ENCODE data around the gene CREB3L1.
A peak's percentile ranks its signal among the peaks of the same experiment; 100 is the strongest.

CREB3L1 gene

GRCh38 chr11:46337626-46338345 lies 60.3 kb downstream of the CREB3L1 start:
- DNase-seq, result no peak
- TF ChIP-seq POLR2A (IDR thresholded peaks at IDR 0.05; ENCODE audit: low read length) (no peak), GATA1 (IDR thresholded peaks at IDR 0.05; ENCODE audit: low read depth, low read length) (no peak)

- TF ChIP-seq GATA1 (IDR thresholded peaks at IDR 0.05; ENCODE audit: low read depth, low read length) (no peak), POLR2A (IDR thresholded peaks at IDR 0.05; ENCODE audit: low read length) (no peak)
- no peak for DNase-seq
These were observed 61.1 kb downstream of the CREB3L1 start for GRCh38 chr11:46338636-46338987.

GRCh38 chr11:46338988-46339666 lies 61.7 kb downstream of the CREB3L1 start:
- no peak for TF ChIP-seq POLR2A (IDR thresholded peaks at IDR 0.05; ENCODE audit: low read length)
- TF ChIP-seq GATA1 (IDR thresholded peaks at IDR 0.05; ENCODE audit: low read depth, low read length), result no peak

GRCh38 chr11:46339816-46340215 lies 62.4 kb downstream of the CREB3L1 start:
- no peak for TF ChIP-seq POLR2A (IDR thresholded peaks at IDR 0.05; ENCODE audit: low read length)
- TF ChIP-seq GATA1 (IDR thresholded peaks at IDR 0.05; ENCODE audit: low read depth, low read length), result no peak
- DNase-seq, result no peak

More at GRCh38 chr11:46338988-46339666, 61.7 kb downstream of the CREB3L1 start:
- DNase-seq, result no peak

GRCh38 chr11:46341454-46341853 lies 64.0 kb downstream of the CREB3L1 start:
- TF ChIP-seq POLR2A (IDR thresholded peaks at IDR 0.05; ENCODE audit: low read length) (no peak), GATA1 (IDR thresholded peaks at IDR 0.05; ENCODE audit: low read depth, low read length) (no peak)

GRCh38 chr11:46342239-46342638 lies 64.8 kb downstream of the CREB3L1 start:
- TF ChIP-seq POLR2A (IDR thresholded peaks at IDR 0.05; ENCODE audit: low read length), result no peak
- TF ChIP-seq GATA1 (IDR thresholded peaks at IDR 0.05; ENCODE audit: low read depth, low read length), result no peak
- no peak for DNase-seq

More at GRCh38 chr11:46341454-46341853, 64.0 kb downstream of the CREB3L1 start:
- DNase-seq, result no peak

- no peak for DNase-seq
- no peak for TF ChIP-seq GATA1 (IDR thresholded peaks at IDR 0.05; ENCODE audit: low read depth, low read length)
- TF ChIP-seq POLR2A (IDR thresholded peaks at IDR 0.05; ENCODE audit: low read length), result no peak
These were observed 66.1 kb downstream of the CREB3L1 start for GRCh38 chr11:46343520-46343919.

GRCh38 chr11:46345131-46345597 lies 67.7 kb downstream of the CREB3L1 start:
- TF ChIP-seq GATA1 (IDR thresholded peaks at IDR 0.05; ENCODE audit: low read depth, low read length), result no peak
- no peak for TF ChIP-seq POLR2A (IDR thresholded peaks at IDR 0.05; ENCODE audit: low read length)
- DNase-seq, result no peak

GRCh38 chr11:46345881-46346484 lies 68.5 kb downstream of the CREB3L1 start:
- DNase-seq, result no peak

GRCh38 chr11:46346886-46347636 lies 69.6 kb downstream of the CREB3L1 start, which contains the start of gene DGKZ:
Gene DGKZ, plus strand, starts transcription at chr11:46347463. Its CDS starts 197 bp downstream, at chr11:46347660.
- peak; percentile 92 to 97 for DNase-seq
- no peak for TF ChIP-seq GATA1 (IDR thresholded peaks at IDR 0.05; ENCODE audit: low read depth, low read length)
- no peak for TF ChIP-seq POLR2A (IDR thresholded peaks at IDR 0.05; ENCODE audit: low read length)

More at GRCh38 chr11:46345881-46346484, 68.5 kb downstream of the CREB3L1 start:
- no peak for TF ChIP-seq GATA1 (IDR thresholded peaks at IDR 0.05; ENCODE audit: low read depth, low read length)
- TF ChIP-seq POLR2A (IDR thresholded peaks at IDR 0.05; ENCODE audit: low read length), result no peak

GRCh38 chr11:46347637-46348311 lies 70.3 kb downstream of the CREB3L1 start:
- TF ChIP-seq POLR2A (IDR thresholded peaks at IDR 0.05; ENCODE audit: low read length), result no peak
- no peak for TF ChIP-seq GATA1 (IDR thresholded peaks at IDR 0.05; ENCODE audit: low read depth, low read length)
- DNase-seq, result peak; percentile 35 to 58

- TF ChIP-seq GATA1 (IDR thresholded peaks at IDR 0.05; ENCODE audit: low read depth, low read length), result no peak
- TF ChIP-seq POLR2A (IDR thresholded peaks at IDR 0.05; ENCODE audit: low read length), result no peak
- DNase-seq, result peak in 1 of 2 experiments; percentile 21
These were observed 71.3 kb downstream of the CREB3L1 start for GRCh38 chr11:46348566-46349401.

Data from erythroblast (primary cell).